GM23338 (cell line): ENCODE data around the gene CALML5.
"Not testable (repeated sequence)": the region's sequence is repeated elsewhere in the genome, so short reads cannot be mapped to it uniquely, and the experiment has no call there.

ENCODE experiments used
- CREB1 ChIP-seq: fragments of 250-450 bp; sonication (Bioruptor Pico); IDR thresholded peaks from 2 replicates; pipeline ENCODE4 v1.5.0; 2020; ENCODE audit warnings: low read depth, mild to moderate bottlenecking, moderate library complexity
- CTCF ChIP-seq, 2 experiments: fragments of 200-600 bp in 1 of 2; sonication (generic) in 1 of 2; conservative IDR thresholded peaks; 2 replicates each; pipeline versions ENCODE4 v1.5.1 to v1.6.1; 2016 to 2017; ENCODE audit warnings: antibody characterized with exemption in 2 of 2, low read depth in 2 of 2, mild to moderate bottlenecking in 2 of 2, moderate library complexity in 1 of 2
- ETS1 ChIP-seq: IDR thresholded peaks from 2 replicates; pipeline ENCODE4 v1.6.1; 2016; ENCODE audit warnings: antibody characterized with exemption
- EZH2 ChIP-seq: fragments of 200-600 bp; sonication (generic); IDR thresholded peaks from one replicate; pipeline ENCODE4 v1.8.0; 2017; ENCODE audit warnings: antibody characterized with exemption, mild to moderate bottlenecking, low read depth; ENCODE audit not compliant: unreplicated experiment
- EZH2phosphoT487 ChIP-seq: fragments of 200-600 bp; sonication (generic); IDR thresholded peaks from one replicate; pipeline ENCODE4 v1.8.1; 2018; ENCODE audit warnings: antibody characterized with exemption; ENCODE audit not compliant: unreplicated experiment
- JUNB ChIP-seq: IDR thresholded peaks from one replicate; pipeline ENCODE4 v1.6.1; 2016; ENCODE audit warnings: antibody characterized with exemption; ENCODE audit not compliant: unreplicated experiment
- NANOG ChIP-seq: IDR thresholded peaks from 2 replicates; pipeline ENCODE4 v1.6.1; 2016; ENCODE audit warnings: antibody characterized with exemption, borderline replicate concordance
- POLR2AphosphoS5 ChIP-seq: IDR thresholded peaks from 2 replicates; pipeline ENCODE4 v1.6.1; 2016; ENCODE audit warnings: antibody characterized with exemption, low read depth
- REST ChIP-seq: IDR thresholded peaks from one replicate; pipeline ENCODE4 v1.6.1; 2018; ENCODE audit warnings: antibody characterized with exemption; ENCODE audit not compliant: unreplicated experiment
- STAT1 ChIP-seq: IDR thresholded peaks from one replicate; pipeline ENCODE4 v1.6.1; 2016; ENCODE audit warnings: antibody characterized with exemption; ENCODE audit not compliant: unreplicated experiment
- ZNF114 ChIP-seq: fragments of 250-450 bp; sonication (Bioruptor Pico); IDR thresholded peaks from 2 replicates; pipeline ENCODE4 v1.5.0; 2020; ENCODE audit warnings: mild to moderate bottlenecking, moderate library complexity
- ZNF462 ChIP-seq: fragments of 250-450 bp; sonication (Bioruptor Pico); IDR thresholded peaks from 2 replicates; pipeline ENCODE4 v1.5.0; 2020; ENCODE audit warnings: mild to moderate bottlenecking, moderate library complexity

- TF ChIP-seq STAT1; POLR2AphosphoS5; CTCF (conservative IDR thresholded peaks at IDR 0.05; ENCODE audit: low read depth in 2 of 2); EZH2phosphoT487; EZH2; REST; ETS1; JUNB; ZNF114 (CRISPR knock-in tag): not testable (repeated sequence)
- TF ChIP-seq CREB1 (CRISPR knock-in tag) (peak; percentile 38; the same call in 1 of the 2 replicates), NANOG (peak; percentile 66; the same call in 1 of the 2 replicates), ZNF462 (CRISPR knock-in tag) (peak; percentile 54; the same call in 1 of the 2 replicates)
Observed at GRCh38 chr10:5475974-5476807, 23.2 kb downstream of the CALML5 start.
